HG02623 (cell line): Measurements from ENCODE around the gene BCL2.

Source experiments
- ATAC-seq: cut with Tn5 transposase; IDR thresholded peaks from one replicate; pipeline ENCODE4 v1.9.1; 2021; ENCODE audit warnings: moderate library complexity; ENCODE audit not compliant: unreplicated experiment

Gene BCL2

DNA sequence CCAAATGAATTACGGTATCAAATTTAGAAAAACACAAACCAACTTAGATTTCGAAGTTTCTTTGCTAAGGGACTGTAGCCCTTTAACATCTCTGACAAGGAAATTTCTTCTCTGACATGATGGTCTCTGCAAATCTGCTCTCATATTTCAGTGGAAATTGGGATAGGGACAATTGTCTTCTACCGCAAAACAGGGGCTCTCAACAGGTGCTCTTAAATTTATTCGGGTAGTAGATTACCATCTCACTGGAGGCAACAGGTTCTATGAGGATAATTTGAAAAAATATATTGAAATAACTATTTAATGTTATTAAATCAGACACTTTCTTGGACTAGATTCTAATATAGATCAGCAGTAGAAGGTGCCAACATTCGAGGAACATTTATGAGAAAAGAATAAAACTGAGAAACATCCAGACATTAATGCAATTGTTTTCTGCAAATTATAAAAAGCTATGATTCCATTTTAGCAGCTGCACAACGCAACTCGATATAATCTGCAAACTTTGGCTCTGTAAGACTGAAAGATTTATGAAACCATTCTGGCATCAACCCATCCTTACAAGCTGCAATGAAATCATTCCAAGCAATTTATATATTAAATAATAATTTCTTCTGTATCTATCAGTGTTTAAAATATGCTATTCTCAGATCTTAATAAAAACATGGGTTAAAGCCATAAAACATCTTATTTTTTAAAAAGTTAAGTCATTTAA, 10.0 kb upstream of the BCL2 start:
- ATAC-seq: no peak

GRCh38 chr18:63326011-63326410, 6.4 kb upstream of the BCL2 start:
- ATAC-seq: no peak

GRCh38 chr18:63325086-63325686, 5.6 kb upstream of the BCL2 start:
- no peak for ATAC-seq

DNA sequence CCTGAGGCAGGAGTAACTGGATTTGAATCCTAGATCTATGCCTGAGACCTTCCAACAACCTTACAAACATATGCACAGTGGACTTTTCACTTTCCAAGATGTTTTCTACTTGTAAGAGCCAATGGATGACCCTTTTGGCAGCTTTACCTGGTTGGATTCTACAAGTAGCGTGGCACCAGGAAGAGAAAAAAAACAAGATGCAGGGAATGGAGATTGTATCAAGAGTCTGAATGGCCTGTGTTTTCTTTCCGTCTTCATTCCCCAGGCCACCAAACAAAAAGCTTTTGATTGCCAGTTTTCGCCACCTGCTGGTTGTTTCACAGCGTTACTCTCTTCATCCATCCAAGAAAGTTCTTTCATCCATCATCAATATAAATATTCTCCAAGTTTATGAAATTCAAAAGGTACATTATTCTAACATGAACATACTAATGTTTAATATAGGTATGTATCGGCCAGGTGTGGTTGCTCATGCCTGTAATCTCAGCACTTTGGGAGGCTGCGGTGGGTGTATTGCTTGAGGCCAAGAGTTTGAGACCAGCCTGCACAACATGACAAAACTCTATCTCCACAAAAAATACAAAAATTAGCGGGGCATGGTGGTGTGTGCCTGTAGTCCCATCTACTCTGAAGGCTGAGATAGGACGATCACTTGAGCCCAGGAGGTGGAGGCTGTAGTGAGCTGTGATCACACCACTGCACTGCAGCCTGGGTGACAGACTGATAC, 3.5 kb upstream of the BCL2 start:
- no peak for ATAC-seq

DNA sequence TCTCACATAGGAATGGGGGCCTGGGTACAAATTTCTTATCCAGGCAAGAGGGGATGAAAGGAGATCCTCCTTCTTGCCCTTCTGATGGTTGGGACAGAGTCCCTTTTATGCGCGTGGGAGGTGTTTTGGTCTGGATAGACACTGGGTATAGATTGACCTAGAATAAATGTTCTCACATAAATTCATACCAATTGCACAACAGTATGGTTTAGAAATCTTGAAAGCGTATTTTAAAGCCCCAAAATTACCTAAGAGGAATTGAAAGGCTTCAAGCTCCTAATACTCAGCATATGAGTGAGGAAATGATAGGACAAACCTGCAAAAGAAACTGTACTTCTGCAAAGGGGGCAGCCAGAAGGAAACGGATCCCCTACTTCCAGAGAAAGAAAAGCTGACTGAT, 2.6 kb upstream of the BCL2 start:
- ATAC-seq: no peak

DNA sequence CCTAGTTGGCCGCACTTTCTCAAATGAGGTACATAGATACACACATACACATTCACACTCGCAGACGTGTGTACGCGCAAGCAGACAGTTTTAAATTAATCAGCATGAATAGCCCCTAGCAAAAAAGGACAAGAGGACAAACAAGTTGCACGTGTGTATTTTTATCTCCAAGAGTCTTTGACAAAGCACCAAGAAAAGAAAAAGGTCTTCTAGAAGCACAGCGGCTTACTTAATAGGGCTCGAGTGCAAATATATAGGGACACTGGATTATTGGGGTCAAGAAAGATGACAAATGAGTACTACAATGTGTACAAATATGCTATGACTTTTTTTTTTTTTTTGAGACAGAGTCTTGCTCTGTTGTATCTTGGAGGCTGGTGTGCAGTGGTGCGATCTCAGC, 1.7 kb upstream of the BCL2 start:
- ATAC-seq: no peak

DNA sequence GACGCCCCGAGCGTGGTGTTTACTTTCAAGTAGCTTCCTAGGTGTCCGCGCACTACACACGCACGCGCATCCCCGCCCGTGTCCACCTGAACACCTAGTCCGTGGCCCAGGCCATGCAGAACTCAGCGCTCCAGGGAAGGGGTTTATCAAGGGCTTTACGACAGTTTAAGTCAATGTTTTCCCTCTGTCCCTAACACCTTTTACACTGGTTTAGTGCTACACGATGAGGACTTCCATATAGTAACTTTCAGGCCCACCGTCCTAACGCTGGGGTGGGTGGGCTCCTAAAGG, 1.4 kb upstream of the BCL2 start:
- no peak for ATAC-seq

DNA sequence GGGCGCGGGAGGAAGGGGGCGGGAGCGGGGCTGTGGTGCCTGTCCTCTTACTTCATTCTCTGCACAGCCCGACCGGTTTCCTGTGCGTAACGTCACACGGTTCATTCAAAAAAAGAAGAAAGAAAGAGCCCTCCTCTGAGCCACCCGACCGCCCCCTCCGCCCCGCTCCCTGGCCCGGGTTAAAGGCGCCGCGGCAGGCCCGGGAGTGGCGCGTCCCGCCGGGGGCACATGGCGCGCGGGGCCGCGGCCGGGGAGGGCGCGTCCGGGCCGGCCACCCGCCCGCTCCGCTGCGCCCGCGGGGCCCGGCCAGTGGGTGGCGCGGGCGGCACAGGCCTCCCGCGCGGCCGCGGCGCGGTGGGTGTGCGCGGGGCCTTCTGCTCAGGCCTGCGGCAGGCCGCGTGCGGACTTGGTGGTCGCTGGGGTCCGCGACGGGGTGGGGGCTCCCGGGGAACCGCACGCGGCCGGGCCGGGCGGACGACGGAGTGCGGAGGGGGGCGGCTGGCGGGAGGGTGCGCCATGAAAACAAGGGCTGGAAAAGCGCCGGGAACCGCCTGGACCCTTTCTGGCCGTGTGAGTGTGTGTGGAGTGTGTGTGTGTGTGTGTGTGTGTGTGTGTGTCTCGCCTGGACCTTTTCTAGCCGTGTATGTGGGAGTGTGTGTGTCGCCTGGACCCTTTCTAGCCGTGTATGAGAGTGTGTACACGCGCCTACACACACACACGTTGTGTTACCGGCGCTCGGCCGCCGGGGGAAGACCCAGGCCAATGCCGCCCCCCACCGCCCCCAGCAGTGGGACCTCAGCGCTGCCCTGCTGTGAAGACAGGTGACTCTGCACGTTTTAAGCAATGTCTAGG, 780 bp upstream of the BCL2 start:
- peak; percentile 59 for ATAC-seq

- ATAC-seq: no peak
Measured at GRCh38 chr18:63318889-63319382, 633 bp downstream of the BCL2 start.

DNA sequence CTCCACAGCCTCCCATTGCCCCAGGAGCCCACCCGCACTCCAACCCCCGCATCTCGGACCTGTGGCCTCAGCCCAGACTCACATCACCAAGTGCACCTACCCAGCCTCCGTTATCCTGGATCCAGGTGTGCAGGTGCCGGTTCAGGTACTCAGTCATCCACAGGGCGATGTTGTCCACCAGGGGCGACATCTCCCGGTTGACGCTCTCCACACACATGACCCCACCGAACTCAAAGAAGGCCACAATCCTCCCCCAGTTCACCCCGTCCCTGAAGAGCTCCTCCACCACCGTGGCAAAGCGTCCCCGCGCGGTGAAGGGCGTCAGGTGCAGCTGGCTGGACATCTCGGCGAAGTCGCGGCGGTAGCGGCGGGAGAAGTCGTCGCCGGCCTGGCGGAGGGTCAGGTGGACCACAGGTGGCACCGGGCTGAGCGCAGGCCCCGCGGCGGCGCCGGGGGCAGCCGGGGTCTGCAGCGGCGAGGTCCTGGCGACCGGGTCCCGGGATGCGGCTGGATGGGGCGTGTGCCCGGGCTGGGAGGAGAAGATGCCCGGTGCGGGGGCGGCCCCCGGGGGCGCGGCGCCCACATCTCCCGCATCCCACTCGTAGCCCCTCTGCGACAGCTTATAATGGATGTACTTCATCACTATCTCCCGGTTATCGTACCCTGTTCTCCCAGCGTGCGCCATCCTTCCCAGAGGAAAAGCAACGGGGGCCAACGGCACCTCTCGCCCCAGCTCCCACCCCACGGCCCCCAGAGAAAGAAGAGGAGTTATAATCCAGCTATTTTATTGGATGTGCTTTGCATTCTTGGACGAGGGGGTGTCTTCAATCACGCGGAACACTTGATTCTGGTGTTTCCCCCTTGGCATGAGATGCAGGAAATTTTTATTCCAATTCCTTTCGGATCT, 1.3 kb downstream of the BCL2 start:
- ATAC-seq: peak; percentile 30

DNA sequence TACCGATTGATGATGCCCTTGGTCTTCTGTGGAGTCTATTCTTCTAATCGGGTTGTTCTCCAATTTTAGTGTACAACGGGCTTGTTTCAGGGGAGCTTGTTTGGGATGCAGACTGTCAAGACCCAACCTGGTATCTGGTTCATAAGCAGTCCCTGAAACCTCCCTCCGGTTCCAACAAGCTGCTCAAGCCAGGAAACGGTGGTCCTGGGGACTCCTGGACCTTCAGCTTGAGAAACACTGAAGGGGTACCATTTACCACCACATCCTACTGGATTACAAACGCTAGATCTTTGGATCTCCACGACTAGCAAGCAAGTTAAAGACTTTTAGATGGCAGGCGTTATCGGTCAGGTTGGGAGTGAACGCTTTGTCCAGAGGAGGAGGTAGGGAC, 2.0 kb downstream of the BCL2 start:
- no peak for ATAC-seq

- ATAC-seq: no peak
Measured at GRCh38 chr18:63316612-63317555, 2.7 kb downstream of the BCL2 start.

DNA sequence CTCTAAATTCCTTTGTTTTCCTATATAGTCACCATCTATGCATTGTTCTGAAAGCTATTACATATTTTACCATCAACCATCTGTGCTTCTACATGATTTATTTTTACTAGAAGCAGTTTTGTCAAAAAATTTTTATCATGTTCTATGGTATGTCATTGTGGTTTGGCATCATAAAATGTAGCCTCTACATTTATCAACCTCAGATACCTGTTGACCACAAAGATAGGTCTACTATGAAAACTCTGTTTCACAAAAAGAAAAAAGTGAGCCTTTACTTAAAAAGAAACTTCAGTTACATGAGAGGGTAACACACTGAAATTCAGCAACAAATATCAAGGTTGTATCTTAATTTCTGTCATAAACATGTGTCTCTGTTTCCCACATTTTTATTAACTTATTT, 3.7 kb downstream of the BCL2 start:
- no peak for ATAC-seq

DNA sequence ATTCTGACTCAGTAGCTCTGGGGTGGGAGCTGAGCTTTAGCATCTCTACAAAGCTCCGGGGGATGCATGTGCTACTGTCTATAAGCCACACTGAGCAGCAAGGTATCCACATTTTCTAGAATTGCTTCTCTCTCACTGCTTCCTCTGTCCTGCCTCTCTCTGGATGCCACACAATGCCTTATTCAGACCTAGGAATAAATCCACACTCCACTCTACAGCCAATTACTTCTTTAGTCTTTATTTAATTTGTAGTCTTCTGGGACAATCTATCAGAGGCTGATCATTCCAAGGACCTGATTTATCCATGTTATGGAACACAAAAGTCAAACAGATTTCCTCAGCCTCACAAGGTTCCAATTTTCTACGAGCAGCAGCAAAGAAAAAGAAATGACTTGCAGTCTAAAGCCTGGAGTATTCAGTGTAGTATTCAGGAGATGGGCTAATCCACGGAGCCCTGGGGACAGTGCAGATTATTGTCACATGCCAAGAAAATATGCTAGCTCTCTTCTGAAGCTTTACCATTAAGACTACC, 4.4 kb downstream of the BCL2 start:
- ATAC-seq: no peak

- no peak for ATAC-seq
Measured at GRCh38 chr18:63314062-63314790, 5.3 kb downstream of the BCL2 start.

DNA sequence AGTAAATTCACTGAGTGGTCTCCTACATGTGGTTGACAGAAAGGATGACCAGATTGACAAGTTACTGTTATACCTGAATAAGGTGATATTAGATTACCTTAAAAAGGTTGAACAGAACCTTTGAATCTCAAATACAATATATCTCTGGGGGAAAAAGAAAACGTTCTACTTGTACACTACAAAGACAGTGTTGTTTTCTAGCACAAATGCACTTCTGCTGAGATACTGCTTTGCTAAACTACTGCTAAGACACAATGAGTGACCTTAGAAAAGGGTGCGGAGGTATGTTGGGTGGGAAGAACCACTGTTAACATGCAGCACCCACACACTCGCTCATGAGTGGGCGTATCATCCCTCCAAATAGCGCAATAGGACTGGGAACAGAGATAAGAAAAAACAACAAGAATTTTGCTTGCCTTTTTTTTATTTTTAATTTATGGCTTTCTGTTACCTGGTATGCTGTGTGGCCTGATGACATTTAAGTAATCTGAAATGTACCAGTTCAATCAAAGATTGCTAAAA, 6.1 kb downstream of the BCL2 start:
- no peak for ATAC-seq

DNA sequence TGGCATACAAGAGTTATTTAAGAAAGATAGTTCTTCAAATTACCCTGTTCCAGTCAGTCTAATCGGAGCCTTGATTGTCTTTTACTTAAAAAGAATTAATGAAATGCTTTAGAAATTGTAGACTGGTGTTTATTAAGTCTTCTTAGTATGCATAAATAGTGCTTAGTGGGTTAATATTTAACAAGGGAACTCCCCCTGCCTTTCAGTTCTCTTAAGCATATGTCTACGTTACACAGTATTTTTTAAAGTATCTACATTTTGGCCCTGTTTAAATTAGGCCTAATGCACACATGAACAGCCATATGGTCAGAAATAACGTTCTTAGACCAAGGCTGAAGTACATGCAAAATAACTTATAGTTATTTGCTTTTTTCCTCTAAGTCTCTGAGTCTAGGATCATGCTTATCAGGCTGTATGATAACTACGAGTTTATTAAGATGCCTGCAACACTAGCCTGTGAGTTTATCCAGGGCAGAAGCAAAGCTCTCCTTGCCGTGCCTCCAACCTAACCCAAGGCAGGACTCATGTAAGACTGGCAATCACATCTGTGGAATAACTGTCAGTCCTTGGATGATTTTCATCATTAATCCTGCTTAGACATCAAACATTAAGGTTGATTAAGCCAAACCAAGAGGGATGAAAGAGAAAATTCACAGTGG, 6.7 kb downstream of the BCL2 start:
- ATAC-seq: peak; percentile 28

GRCh38 chr18:63312019-63312409, 7.6 kb downstream of the BCL2 start:
- peak; percentile 1 for ATAC-seq
